K562 treated with DMSO at 1 percent for 4 hours (cell line): Measurements from ENCODE around the gene STMN1. TPM values are rescaled to one million over a fixed set of nuclear protein-coding genes. Genes with fewer than 3 reads are reported as not detected.

ENCODE experiments used
- total RNA-seq: library from RNA; unstranded; fragments of 300-600 nt; gene quantifications from 2 replicates; pipeline ENCODE4 v1.2.3, GENCODE V29; 2022; ENCODE audit not compliant: insufficient read depth

Gene STMN1
- 509 and 529 TPM in 2 replicates for total RNA-seq

GRCh38 chr1:25905680-25906643 is at the start of gene STMN1:
TSS of gene STMN1 (minus strand) at chr1:25906419. CDS start at chr1:25904676, 1,743 bp downstream.

GRCh38 chr1:25875154-25875855 is 30.9 kb downstream of the STMN1 start, which contains the start of gene PAQR7:
TSS of gene PAQR7 (minus strand) at chr1:25875708. CDS start at chr1:25863839, 11,869 bp downstream.

GRCh38 chr1:25858906-25859789 is 47.1 kb downstream of the STMN1 start, which contains the start of gene AUNIP:
TSS of gene AUNIP (minus strand) at chr1:25859457. CDS start at chr1:25859357, 100 bp downstream.

Other genes with a start within 250 kb of the STMN1 start
- 29.5 and 31.8 TPM in 2 replicates for gene SELENON, start 106.2 kb downstream of the STMN1 start, total RNA-seq
- 43.7 and 61.6 TPM in 2 replicates for gene MTFR1L, start 86.5 kb downstream of the STMN1 start, total RNA-seq
- gene AUNIP, start 47.0 kb downstream of the STMN1 start, total RNA-seq: 13.6 and 14.5 TPM in 2 replicates
- gene PAQR7, start 30.7 kb downstream of the STMN1 start, total RNA-seq: 2.8 and 3.9 TPM in 2 replicates
- 4.1 and 5.0 TPM in 2 replicates for gene PAFAH2, start 91.6 kb upstream of the STMN1 start, total RNA-seq
- gene EXTL1, start 115.4 kb upstream of the STMN1 start, total RNA-seq: 0.28 TPM in 1 of 2 replicates, not detected in the other
- not detected in 2 replicates for gene SLC30A2, start 139.7 kb upstream of the STMN1 start, total RNA-seq
- 1.6 TPM in 1 of 2 replicates, not detected in the other for gene TRIM63, start 161.2 kb upstream of the STMN1 start, total RNA-seq
- gene PDIK1L, start 205.4 kb upstream of the STMN1 start, total RNA-seq: 7.5 and 12.8 TPM in 2 replicates